ENCODE measurements around the gene DBF4B.

DNA sequence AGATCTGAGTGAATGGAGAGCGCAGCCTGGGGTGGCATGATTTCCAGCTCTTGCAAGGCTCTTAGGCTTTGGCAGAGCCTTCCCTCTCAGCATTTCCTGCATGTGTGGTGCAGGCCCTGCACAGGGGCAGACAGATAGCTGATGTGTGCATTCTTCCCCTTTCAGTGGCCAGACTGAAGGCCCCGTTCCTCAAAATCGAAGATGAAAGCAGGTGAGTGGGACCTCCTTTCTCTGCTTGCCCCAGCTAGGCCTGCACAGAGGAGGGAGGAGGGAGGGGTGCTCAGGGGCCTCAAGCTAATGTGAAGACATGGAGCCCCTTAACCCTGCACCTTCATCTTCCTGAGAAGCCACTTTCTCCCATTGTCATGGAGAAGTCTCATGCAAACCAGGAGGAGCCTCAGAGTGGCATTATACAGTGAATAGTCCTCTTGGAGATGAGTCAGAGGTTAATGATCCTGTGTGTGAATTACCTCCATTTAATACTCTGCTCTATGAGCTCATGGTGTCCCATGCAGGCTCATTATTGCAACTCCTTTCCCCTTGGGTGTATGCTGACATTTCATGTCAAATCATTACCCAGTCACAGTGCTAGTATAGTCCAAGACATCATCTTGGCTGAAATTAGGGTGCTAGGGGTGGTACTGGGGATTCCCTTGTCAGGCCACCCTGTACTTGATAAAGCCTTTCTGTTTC is 29.9 kb downstream of the DBF4B start:
- TF ChIP-seq FOXP2 (optimal IDR thresholded peaks at IDR 0.05; ENCODE audit: control extremely low read depth, extremely low read length, insufficient read depth) (no peak), POLR2AphosphoS5 (IDR thresholded peaks at IDR 0.05; ENCODE audit: borderline replicate concordance, low read depth, low read length) (no peak)
